Stomach (tissue), 9 donors: ENCODE data around the gene USP13. TPM values are rescaled to one million over a fixed set of nuclear protein-coding genes. Genes with fewer than 3 reads are reported as not detected.

ENCODE experiments used
- DNase-seq, 2 donors: peaks; one replicate each; pipeline versions ENCODE4 v3.0.0 to v3.0.0-alpha.2; 2013 to 2019
- H3K27ac ChIP-seq, 5 donors: fragments of 200-600 bp in 4 of 5; sonication (generic) in 4 of 5; one replicate each; pipeline ENCODE4 v1.5.1; 2013 to 2019; ENCODE audit warnings: mild to moderate bottlenecking in 1 of 5, moderate library complexity in 1 of 5
- H3K27me3 ChIP-seq, 3 donors: fragments of 200-600 bp; sonication (generic); one replicate each; pipeline ENCODE4 v1.5.1; 2017 to 2019; ENCODE audit warnings: mixed run types in 1 of 3
- H3K36me3 ChIP-seq, 4 donors: fragments of 200-600 bp; sonication (generic); 1 replicate in 3 of 4; 2 replicates in 1 of 4; pipeline ENCODE4 v1.5.1; 2016 to 2019
- H3K4me1 ChIP-seq, 4 donors: fragments of 200-600 bp; sonication (generic); one replicate each; pipeline ENCODE4 v1.5.1; 2016 to 2019
- H3K4me3 ChIP-seq, 4 donors: fragments of 200-600 bp; sonication (generic) in 3 of 4; one replicate each; pipeline ENCODE4 v1.5.1; 2016 to 2019; ENCODE audit warnings: mild to moderate bottlenecking in 1 of 4
- H3K9me3 ChIP-seq, 4 donors: fragments of 200-600 bp; sonication (generic); one replicate each; pipeline ENCODE4 v1.5.1; 2016 to 2019
- EP300 ChIP-seq: sonication (generic); formaldehyde crosslinking; IDR thresholded peaks from one replicate; pipeline ENCODE4 v1.6.1; 2017; ENCODE audit warnings: antibody characterized with exemption
- POLR2A ChIP-seq, 4 donors: fragments of 450-650 bp; IDR thresholded peaks; one replicate each; pipeline ENCODE4 v1.6.1; 2016; ENCODE audit warnings: antibody characterized with exemption in 4 of 4, control low read depth in 2 of 4, mild to moderate bottlenecking in 1 of 4, moderate library complexity in 1 of 4
- POLR2AphosphoS5 ChIP-seq, 3 donors: sonication (generic); formaldehyde crosslinking; IDR thresholded peaks; one replicate each; pipeline ENCODE4 v1.6.1; 2016; ENCODE audit warnings: antibody characterized with exemption in 3 of 3
- WGBS, 5 donors: extraction: QIAGEN DNeasy Blood & Tissue Kit in 3 of 5; methylation state at CpG; one replicate each; pipeline versions ENCODE4 v1.1.5 to v1.1.7; 2013 to 2018; 5-methylcytosine and 5-hydroxymethylcytosine counted together
- intact Hi-C: fragments of 100-400 bp; cut with DNase I; formaldehyde crosslinking; loops from one replicate; pipeline ENCODE4 v1.15.1; 2023; ENCODE audit warnings: low total_unique reads
- polyA plus RNA-seq, 3 donors: library from polyadenylated mRNA; stranded (reverse); fragments of 200-250 nt; gene quantifications; one replicate each; pipeline ENCODE4 v1.2.3, GENCODE V29; 2013
- total RNA-seq, 5 donors: library from RNA; depleted of rRNA; stranded (reverse); fragments of >200 nt; gene quantifications; one replicate each; pipeline versions ENCODE4 v1.1.0 to v1.2.3, GENCODE V29; 2014 to 2016
- TF ChIP-seq, protein P1 (sequence below), 7 experiments: fragments of 450-650 bp in 4 of 7; fragments of 200-600 bp in 3 of 7; sonication (generic) in 3 of 7; IDR thresholded peaks; one replicate each; pipeline ENCODE4 v1.5.1; 2016 to 2019; ENCODE audit warnings: antibody characterized with exemption in 7 of 7, control low read depth in 2 of 7, mild to moderate bottlenecking in 1 of 7
- donor health status: healthy with polysubstance abuse.
- donor health status: Bipolar disorder and iron deficiency.
- donor health status: healthy.

Gene USP13
- total and polyA plus RNA-seq, 8 donors: 1.3 to 10.3 (median 3.8) TPM

DNA sequence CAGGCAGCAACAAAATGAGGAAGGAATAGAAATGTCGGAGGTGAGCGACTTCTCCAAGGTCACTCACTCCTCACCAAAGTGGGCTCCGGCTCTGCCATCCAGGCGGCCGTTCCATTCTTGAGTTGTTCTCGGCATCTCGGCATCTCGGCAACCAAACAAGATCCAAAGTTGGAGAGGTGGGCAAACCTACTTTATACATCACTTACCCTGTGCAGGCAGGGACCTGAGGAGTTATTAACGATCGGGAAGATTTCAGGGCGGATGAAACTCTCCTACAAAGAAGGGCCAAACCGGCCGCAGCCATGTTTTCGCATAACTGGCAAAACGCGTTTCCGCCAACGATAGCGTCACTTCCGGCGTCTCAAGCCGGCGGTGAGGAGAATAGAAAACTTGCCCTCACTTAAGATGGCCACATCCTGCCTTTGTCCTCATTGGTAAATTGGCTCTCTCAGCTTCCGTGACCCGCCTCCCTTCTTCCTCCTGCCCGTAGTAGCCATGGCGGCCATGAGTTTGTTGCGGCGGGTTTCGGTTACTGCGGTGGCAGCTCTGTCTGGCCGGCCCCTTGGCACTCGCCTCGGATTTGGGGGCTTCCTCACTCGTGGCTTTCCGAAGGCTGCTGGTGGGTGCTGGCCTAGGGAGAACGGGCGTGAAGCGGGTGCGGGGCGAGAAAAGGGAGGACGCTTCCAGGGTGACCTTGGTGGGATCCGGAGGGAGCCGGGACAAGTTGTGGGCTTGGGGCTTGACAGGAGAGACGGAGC, 48.3 kb upstream of the USP13 start, which contains the start of the genes MRPL47 and NDUFB5:
Gene MRPL47 (minus strand): TSS at position 318 of the 758 bp plus-strand sequence. CDS start 14 bp downstream, at position 304.
Gene NDUFB5 (plus strand): TSS at position 474 of the 758 bp plus-strand sequence. CDS start 22 bp downstream, at position 496.
- Histone ChIP-seq H3K36me3 (peaks cover 15 to 40% (median 36%) of the 10 kb centered on the region in 4 donors), H3K9me3 (no peaks in the 10 kb centered on the region), H3K4me1 (peaks cover 16 to 56% (median 37%) of the 10 kb centered on the region in 4 donors), H3K27me3 (no peaks in the 10 kb centered on the region), H3K4me3 (peak within 1 kb of the TSS; percentile 67 to 91 (median 76)), H3K27ac (peak within 1 kb of the TSS; percentile 87 to 95 (median 94))
- 0% methylated on average over 20 to 45 of the region's 45 CpGs for WGBS, 5 donors
- intact Hi-C loops: no loop called here
- DNase-seq: peak; percentile 96 to 99
- TF ChIP-seq, protein P1, sequence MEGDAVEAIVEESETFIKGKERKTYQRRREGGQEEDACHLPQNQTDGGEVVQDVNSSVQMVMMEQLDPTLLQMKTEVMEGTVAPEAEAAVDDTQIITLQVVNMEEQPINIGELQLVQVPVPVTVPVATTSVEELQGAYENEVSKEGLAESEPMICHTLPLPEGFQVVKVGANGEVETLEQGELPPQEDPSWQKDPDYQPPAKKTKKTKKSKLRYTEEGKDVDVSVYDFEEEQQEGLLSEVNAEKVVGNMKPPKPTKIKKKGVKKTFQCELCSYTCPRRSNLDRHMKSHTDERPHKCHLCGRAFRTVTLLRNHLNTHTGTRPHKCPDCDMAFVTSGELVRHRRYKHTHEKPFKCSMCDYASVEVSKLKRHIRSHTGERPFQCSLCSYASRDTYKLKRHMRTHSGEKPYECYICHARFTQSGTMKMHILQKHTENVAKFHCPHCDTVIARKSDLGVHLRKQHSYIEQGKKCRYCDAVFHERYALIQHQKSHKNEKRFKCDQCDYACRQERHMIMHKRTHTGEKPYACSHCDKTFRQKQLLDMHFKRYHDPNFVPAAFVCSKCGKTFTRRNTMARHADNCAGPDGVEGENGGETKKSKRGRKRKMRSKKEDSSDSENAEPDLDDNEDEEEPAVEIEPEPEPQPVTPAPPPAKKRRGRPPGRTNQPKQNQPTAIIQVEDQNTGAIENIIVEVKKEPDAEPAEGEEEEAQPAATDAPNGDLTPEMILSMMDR (IDR thresholded peaks at IDR 0.05): peak in 1 of 7 experiments; percentile 17
- TF ChIP-seq POLR2AphosphoS5 (IDR thresholded peaks at IDR 0.05) (peak; percentile 86 to 97 (median 89)), EP300 (no peak), POLR2A (IDR thresholded peaks at IDR 0.05) (peak in 1 of 4 donors; percentile 27)

DNA sequence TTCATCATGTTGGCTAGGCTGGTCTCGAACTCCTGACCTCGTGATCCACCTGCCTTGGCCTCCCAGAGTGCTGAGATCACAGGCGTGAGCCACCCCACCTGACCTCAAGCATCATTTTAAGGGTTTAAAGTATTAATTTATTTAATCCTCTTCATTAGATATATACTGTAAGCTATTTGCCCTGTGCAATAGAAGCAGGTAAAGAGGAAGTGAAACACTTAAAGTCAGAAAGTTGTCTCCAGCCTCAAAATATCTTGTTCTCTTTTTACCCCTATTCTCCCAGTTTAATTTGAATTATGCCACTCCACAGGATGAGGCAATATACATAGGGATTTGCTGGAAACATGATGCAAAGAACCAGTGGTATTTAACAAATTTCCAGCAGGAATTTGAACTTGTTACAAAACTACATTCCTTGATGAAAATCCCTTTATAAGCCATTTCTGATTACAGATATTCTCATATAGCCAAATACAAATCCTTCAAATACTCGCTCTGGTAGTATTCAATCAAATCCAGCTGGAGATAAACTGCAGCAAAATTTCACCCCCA, 46.2 kb upstream of the USP13 start:
- no peak for DNase-seq
- intact Hi-C loops: no loop called here

DNA sequence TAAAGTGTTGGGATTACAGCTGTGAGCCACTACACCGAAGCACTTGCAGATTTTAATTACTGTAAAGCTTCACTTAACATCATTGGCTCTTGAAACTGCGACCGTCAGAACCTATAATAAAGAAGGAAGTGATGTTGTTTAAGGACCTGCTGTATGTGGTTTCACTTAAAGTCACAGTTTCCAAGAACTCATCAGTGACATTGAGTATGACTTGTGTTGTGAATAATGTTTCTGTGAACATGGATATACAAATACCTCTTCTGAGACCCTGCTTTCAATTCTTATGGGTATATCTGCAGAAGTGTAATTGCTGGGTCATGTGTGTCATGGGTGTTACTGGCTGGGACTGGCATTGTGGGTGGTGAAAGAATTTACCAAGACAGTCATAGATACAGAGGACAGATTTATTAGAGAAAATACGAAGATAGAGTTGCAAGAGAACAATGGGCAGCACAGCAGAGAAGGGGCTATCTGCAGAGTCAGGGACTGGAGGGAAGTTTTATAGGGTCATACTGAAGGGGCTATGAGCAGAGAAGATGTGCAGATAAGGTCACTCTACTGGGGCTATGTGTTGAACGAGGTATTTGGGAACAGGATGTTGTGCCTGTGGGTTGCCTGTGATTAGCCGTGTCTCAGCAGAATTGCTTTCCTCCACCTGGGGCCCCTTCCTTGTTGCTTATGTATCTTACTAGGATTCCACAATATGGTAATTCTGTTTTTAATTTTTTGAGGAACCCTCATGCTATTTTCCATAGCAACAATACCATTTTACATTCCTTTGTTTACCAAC, 43.7 kb upstream of the USP13 start:
- Histone ChIP-seq H3K36me3 (peaks cover 0 to 22% (median 14%) of the 10 kb centered on the region in 4 donors), H3K4me1 (peaks cover 7 to 54% (median 35%) of the 10 kb centered on the region in 4 donors), H3K9me3 (no peaks in the 10 kb centered on the region), H3K27ac (no peak overlapping the region), H3K4me3 (no peak overlapping the region), H3K27me3 (no peaks in the 10 kb centered on the region)
- TF ChIP-seq, protein P1 (IDR thresholded peaks at IDR 0.05): no peak
- TF ChIP-seq EP300 (no peak), POLR2A (IDR thresholded peaks at IDR 0.05) (no peak), POLR2AphosphoS5 (IDR thresholded peaks at IDR 0.05) (no peak)
- peak in 1 of 2 donors; percentile 18 for DNase-seq
- intact Hi-C loops: no loop called here
- 57 to 70% (median 69%) methylated on average over 6 of the region's 6 CpGs for WGBS, 5 donors

More for the DNA sequence above, 46.2 kb upstream of the USP13 start:
- H3K36me3 ChIP-seq: peaks cover 0 to 28% (median 23%) of the 10 kb centered on the region in 4 donors
- 86 to 96% (median 92%) methylated on average over 4 of the region's 4 CpGs for WGBS, 5 donors
- H3K4me3 ChIP-seq: no peak overlapping the region
- H3K4me1 ChIP-seq: peaks cover 16 to 57% (median 39%) of the 10 kb centered on the region in 4 donors
- TF ChIP-seq EP300 (no peak), POLR2AphosphoS5 (IDR thresholded peaks at IDR 0.05) (no peak), POLR2A (IDR thresholded peaks at IDR 0.05) (no peak)
- TF ChIP-seq, protein P1 (IDR thresholded peaks at IDR 0.05): no peak
- no peaks in the 10 kb centered on the region for H3K27me3 ChIP-seq
- no peaks in the 10 kb centered on the region for H3K9me3 ChIP-seq
- no peak overlapping the region for H3K27ac ChIP-seq

DNA sequence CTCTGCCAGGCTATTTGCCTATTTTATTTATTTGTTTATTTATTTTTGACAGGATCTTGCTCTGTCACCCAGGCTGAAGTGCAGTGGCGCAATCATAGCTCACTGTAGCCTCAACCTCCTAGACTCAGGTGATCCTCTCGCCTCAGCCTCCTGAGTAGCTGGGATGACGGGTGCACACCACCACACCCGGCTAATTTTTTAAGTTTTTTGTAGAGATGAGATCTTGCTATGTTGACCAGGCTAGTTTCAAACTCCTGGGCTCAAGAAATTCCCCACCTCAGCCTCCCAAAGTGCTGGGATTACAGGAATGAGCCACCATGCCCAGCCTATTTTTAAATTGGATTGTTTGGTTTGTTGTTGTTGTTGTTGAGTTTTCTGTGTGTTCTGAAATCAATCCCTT, 42.8 kb upstream of the USP13 start:
- H3K36me3 ChIP-seq: peaks cover 0 to 22% (median 14%) of the 10 kb centered on the region in 4 donors
- 91 to 100% (median 96%) methylated on average over 4 of the region's 4 CpGs for WGBS, 5 donors
- TF ChIP-seq EP300: no peak
- TF ChIP-seq, protein P1 (IDR thresholded peaks at IDR 0.05): no peak
- no peak for TF ChIP-seq POLR2A (IDR thresholded peaks at IDR 0.05)
- TF ChIP-seq POLR2AphosphoS5 (IDR thresholded peaks at IDR 0.05): no peak
- no peak for DNase-seq
- peaks cover 7 to 61% (median 38%) of the 10 kb centered on the region in 4 donors for H3K4me1 ChIP-seq
- no peaks in the 10 kb centered on the region for H3K27me3 ChIP-seq
- intact Hi-C loops: no loop called here
- no peak overlapping the region for H3K27ac ChIP-seq
- H3K9me3 ChIP-seq: no peaks in the 10 kb centered on the region
- no peak overlapping the region for H3K4me3 ChIP-seq
